ENCODE data around the gene CADM2. TPM values are rescaled to one million over a fixed set of nuclear protein-coding genes. Genes with fewer than 3 reads are reported as not detected.

CADM2 gene
- total RNA-seq, 2 experiments from 2014 or later, result not detected

GRCh38 chr3:84993956-84994355 is 35.2 kb downstream of the CADM2 start:
- Mint-ChIP-seq H3K4me1 (no peaks in the 10 kb centered on the region), H3K4me3 (no peak overlapping the region), H3K27ac (no peak overlapping the region), H3K27me3 (no peaks in the 10 kb centered on the region), H3K36me3 (ENCODE audit: low read depth) (no peaks in the 10 kb centered on the region), H3K9me3 (no peaks in the 10 kb centered on the region)
- ChIA-PET POLR2A (interaction anchor here (0.5 kb wide), 1 partner anchor 1935 kb away, joined by 3 read pairs; no protein-coding TSS in a partner anchor), CTCF (interaction anchor here (0.6 kb wide), 1 partner anchor 455 kb away, joined by 3 read pairs; no protein-coding TSS in a partner anchor)
- no peak for DNase-seq

GRCh38 chr3:84998545-84998944 is 39.8 kb downstream of the CADM2 start:
- no peak overlapping the region for H3K4me3 Mint-ChIP-seq
- no peaks in the 10 kb centered on the region for H3K4me1 Mint-ChIP-seq
- H3K36me3 Mint-ChIP-seq (ENCODE audit: low read depth), result no peaks in the 10 kb centered on the region
- no peaks in the 10 kb centered on the region for H3K27me3 Mint-ChIP-seq
- H3K27ac Mint-ChIP-seq, result no peak overlapping the region
- POLR2A ChIA-PET, result no interaction called here
- CTCF ChIA-PET, result no interaction called here
- no peaks in the 10 kb centered on the region for H3K9me3 Mint-ChIP-seq
- no peak for DNase-seq

- Mint-ChIP-seq H3K27me3 (no peaks in the 10 kb centered on the region), H3K36me3 (ENCODE audit: low read depth) (no peaks in the 10 kb centered on the region)
Measured at GRCh38 chr3:85003479-85003878, 44.7 kb downstream of the CADM2 start.

GRCh38 chr3:85004147-85004546 is 45.4 kb downstream of the CADM2 start:
- Mint-ChIP-seq H3K4me3 (no peak overlapping the region), H3K9me3 (no peaks in the 10 kb centered on the region), H3K4me1 (no peaks in the 10 kb centered on the region), H3K27me3 (no peaks in the 10 kb centered on the region), H3K36me3 (ENCODE audit: low read depth) (no peaks in the 10 kb centered on the region), H3K27ac (no peak overlapping the region)
- ChIA-PET POLR2A (no interaction called here), CTCF (no interaction called here)
- no peak for DNase-seq

More at GRCh38 chr3:85003479-85003878, 44.7 kb downstream of the CADM2 start:
- H3K9me3 Mint-ChIP-seq, result no peaks in the 10 kb centered on the region
- no peak overlapping the region for H3K4me3 Mint-ChIP-seq
- H3K4me1 Mint-ChIP-seq, result no peaks in the 10 kb centered on the region
- ChIA-PET POLR2A (no interaction called here), CTCF (no interaction called here)
- no peak overlapping the region for H3K27ac Mint-ChIP-seq
- no peak for DNase-seq

GRCh38 chr3:85005946-85006345 is 47.2 kb downstream of the CADM2 start:
- Mint-ChIP-seq H3K9me3 (no peaks in the 10 kb centered on the region), H3K27me3 (no peaks in the 10 kb centered on the region)
- DNase-seq, result no peak

GRCh38 chr3:85007195-85008094 is 48.7 kb downstream of the CADM2 start:
- no peak for DNase-seq
- ChIA-PET CTCF (no interaction called here), POLR2A (no interaction called here)
- Mint-ChIP-seq H3K9me3 (no peaks in the 10 kb centered on the region), H3K4me3 (no peak overlapping the region), H3K36me3 (ENCODE audit: low read depth) (no peaks in the 10 kb centered on the region), H3K27ac (no peak overlapping the region), H3K4me1 (no peaks in the 10 kb centered on the region), H3K27me3 (no peaks in the 10 kb centered on the region)

More at GRCh38 chr3:85005946-85006345, 47.2 kb downstream of the CADM2 start:
- CTCF ChIA-PET, result no interaction called here
- Mint-ChIP-seq H3K4me1 (no peaks in the 10 kb centered on the region), H3K27ac (no peak overlapping the region), H3K4me3 (no peak overlapping the region), H3K36me3 (ENCODE audit: low read depth) (no peaks in the 10 kb centered on the region)
- POLR2A ChIA-PET, result no interaction called here

GRCh38 chr3:85020828-85021227 is 62.0 kb downstream of the CADM2 start:
- ChIA-PET POLR2A (no interaction called here), CTCF (interaction anchor here (0.7 kb wide), 1 partner anchor 1804 kb away, joined by 4 read pairs; no protein-coding TSS in a partner anchor)
- no peak for DNase-seq
- H3K4me3 Mint-ChIP-seq, result no peak overlapping the region
- no peaks in the 10 kb centered on the region for H3K36me3 Mint-ChIP-seq (ENCODE audit: low read depth)
- H3K27me3 Mint-ChIP-seq, result no peaks in the 10 kb centered on the region
- no peaks in the 10 kb centered on the region for H3K4me1 Mint-ChIP-seq
- peaks cover 2% of the 10 kb centered on the region for H3K9me3 Mint-ChIP-seq
- no peak overlapping the region for H3K27ac Mint-ChIP-seq

GRCh38 chr3:85030052-85030451 is 71.3 kb downstream of the CADM2 start:
- Mint-ChIP-seq H3K27me3 (no peaks in the 10 kb centered on the region), H3K4me3 (no peak overlapping the region), H3K4me1 (no peaks in the 10 kb centered on the region), H3K27ac (no peak overlapping the region), H3K9me3 (peaks cover 5% of the 10 kb centered on the region), H3K36me3 (ENCODE audit: low read depth) (no peaks in the 10 kb centered on the region)
- ChIA-PET POLR2A (no interaction called here), CTCF (no interaction called here)
- no peak for DNase-seq

GRCh38 chr3:85037203-85037602 is 78.4 kb downstream of the CADM2 start:
- Mint-ChIP-seq H3K27me3 (no peaks in the 10 kb centered on the region), H3K4me1 (no peaks in the 10 kb centered on the region), H3K27ac (no peak overlapping the region), H3K9me3 (peaks cover 7% of the 10 kb centered on the region), H3K4me3 (no peak overlapping the region), H3K36me3 (ENCODE audit: low read depth) (no peaks in the 10 kb centered on the region)
- ChIA-PET CTCF (no interaction called here), POLR2A (no interaction called here)
- no peak for DNase-seq

GRCh38 chr3:85041001-85041400 is 82.2 kb downstream of the CADM2 start:
- H3K27ac Mint-ChIP-seq, result no peak overlapping the region
- DNase-seq, result no peak
- H3K27me3 Mint-ChIP-seq, result no peaks in the 10 kb centered on the region
- ChIA-PET CTCF (no interaction called here), POLR2A (no interaction called here)
- H3K9me3 Mint-ChIP-seq, result peaks cover 2% of the 10 kb centered on the region
- H3K4me3 Mint-ChIP-seq, result no peak overlapping the region
- no peaks in the 10 kb centered on the region for H3K4me1 Mint-ChIP-seq
- H3K36me3 Mint-ChIP-seq (ENCODE audit: low read depth), result no peaks in the 10 kb centered on the region

- Mint-ChIP-seq H3K9me3 (peaks cover 2% of the 10 kb centered on the region), H3K27me3 (no peaks in the 10 kb centered on the region), H3K4me3 (no peak overlapping the region), H3K4me1 (no peaks in the 10 kb centered on the region), H3K27ac (no peak overlapping the region), H3K36me3 (ENCODE audit: low read depth) (no peaks in the 10 kb centered on the region)
- DNase-seq, result no peak
- CTCF ChIA-PET, result no interaction called here
- POLR2A ChIA-PET, result no interaction called here
Measured at GRCh38 chr3:85041562-85042055, 82.8 kb downstream of the CADM2 start.

GRCh38 chr3:85050821-85051220 is 92.0 kb downstream of the CADM2 start:
- Mint-ChIP-seq H3K36me3 (ENCODE audit: low read depth) (no peaks in the 10 kb centered on the region), H3K4me3 (no peak overlapping the region), H3K27ac (no peak overlapping the region), H3K9me3 (peaks cover 5% of the 10 kb centered on the region), H3K27me3 (no peaks in the 10 kb centered on the region), H3K4me1 (no peaks in the 10 kb centered on the region)
- no peak for DNase-seq
- ChIA-PET POLR2A (no interaction called here), CTCF (no interaction called here)

GRCh38 chr3:85051786-85052185 is 93.0 kb downstream of the CADM2 start:
- Mint-ChIP-seq H3K27me3 (no peaks in the 10 kb centered on the region), H3K36me3 (ENCODE audit: low read depth) (no peaks in the 10 kb centered on the region), H3K9me3 (peaks cover 5% of the 10 kb centered on the region), H3K27ac (no peak overlapping the region), H3K4me1 (no peaks in the 10 kb centered on the region), H3K4me3 (no peak overlapping the region)
- POLR2A ChIA-PET, result no interaction called here
- CTCF ChIA-PET, result no interaction called here
- DNase-seq, result no peak

- POLR2A ChIA-PET, result no interaction called here
- no peaks in the 10 kb centered on the region for H3K4me1 Mint-ChIP-seq
- no peaks in the 10 kb centered on the region for H3K36me3 Mint-ChIP-seq (ENCODE audit: low read depth)
- H3K27me3 Mint-ChIP-seq, result no peaks in the 10 kb centered on the region
- H3K4me3 Mint-ChIP-seq, result no peak overlapping the region
- DNase-seq, result no peak
- no peaks in the 10 kb centered on the region for H3K9me3 Mint-ChIP-seq
- no peak overlapping the region for H3K27ac Mint-ChIP-seq
- CTCF ChIA-PET, result no interaction called here
Measured at GRCh38 chr3:85053626-85054025, 94.8 kb downstream of the CADM2 start.

Measured in activated CD4-positive, alpha-beta T cell treated with anti-CD3 and anti-CD28 coated beads, Interleukin-2, amount 10 ng/mL, durations not matched to agents 7 days and 5 days (primary cell).